Uterus (tissue), 4 donors: Measurements from ENCODE around the gene TNFSF12. TPM values are rescaled to one million over a fixed set of nuclear protein-coding genes. Genes with fewer than 3 reads are reported as not detected.

Experiments
- DNase-seq, 2 donors: peaks; one replicate each; pipeline ENCODE4 v3.0.0-alpha.2; 2019 to 2020
- H3K27ac ChIP-seq, 2 donors: fragments of 200-600 bp; sonication (generic); 1 replicate in 1 of 2; 2 replicates in 1 of 2; pipeline ENCODE4 v1.5.1; 2016 to 2018
- H3K27me3 ChIP-seq, 2 donors: fragments of 200-600 bp; sonication (generic); one replicate each; pipeline ENCODE4 v1.5.1; 2018 to 2019; ENCODE audit warnings: control low read depth in 1 of 2
- H3K36me3 ChIP-seq, 2 donors: fragments of 200-600 bp; sonication (generic); one replicate each; pipeline ENCODE4 v1.5.1; 2019; ENCODE audit warnings: control low read depth in 1 of 2
- H3K4me1 ChIP-seq, 2 donors: fragments of 200-600 bp; sonication (generic); one replicate each; pipeline ENCODE4 v1.5.1; 2018 to 2019; ENCODE audit warnings: control low read depth in 1 of 2
- H3K4me3 ChIP-seq, 2 donors: fragments of 200-600 bp; sonication (generic); 1 replicate in 1 of 2; 2 replicates in 1 of 2; pipeline ENCODE4 v1.5.1; 2018 to 2019; ENCODE audit warnings: mild to moderate bottlenecking in 1 of 2
- H3K9me3 ChIP-seq, 2 donors: fragments of 200-600 bp; sonication (generic); one replicate each; pipeline ENCODE4 v1.5.1; 2019; ENCODE audit warnings: control low read depth in 1 of 2
- CTCF ChIP-seq, 4 experiments: fragments of 200-600 bp in 2 of 4; fragments of 450-650 bp in 2 of 4; sonication (generic) in 2 of 4; IDR thresholded peaks; one replicate each; pipeline ENCODE4 v1.5.1; 2016 to 2019; ENCODE audit warnings: antibody characterized with exemption in 4 of 4, mild to moderate bottlenecking in 2 of 4, moderate library complexity in 1 of 4
- POLR2A ChIP-seq, 2 donors: fragments of 450-650 bp; IDR thresholded peaks; one replicate each; pipeline ENCODE4 v1.6.1; 2016; ENCODE audit warnings: antibody characterized with exemption in 2 of 2, mild to moderate bottlenecking in 1 of 2, moderate library complexity in 1 of 2
- intact Hi-C: fragments of 100-400 bp; cut with DNase I; formaldehyde crosslinking; loops from one replicate; pipeline ENCODE4 v1.15.1; 2023; ENCODE audit warnings: low total_unique reads
- total RNA-seq, 4 donors: library from RNA; depleted of rRNA in 3 of 4; stranded (reverse); fragments of >200 nt in 3 of 4; gene quantifications; one replicate each; pipeline versions ENCODE4 v1.1.0 to v1.2.4, GENCODE V29; 2014 to 2023
- donor health status: DM: yes; HTN: yes; CAD: no.

The TNFSF12 gene
- total RNA-seq, 4 donors from 2014 or later, result 15.3 to 63.1 (median 33.7) TPM

- Histone ChIP-seq H3K27ac (peak overlapping the region; percentile 77 to 90), H3K4me1 (peaks cover 0 to 6% of the 10 kb centered on the region in 2 donors), H3K36me3 (no peaks in the 10 kb centered on the region), H3K9me3 (no peaks in the 10 kb centered on the region), H3K27me3 (no peaks in the 10 kb centered on the region), H3K4me3 (peak overlapping the region; percentile 40 to 100)
- TF ChIP-seq CTCF (IDR thresholded peaks at IDR 0.05), result no peak
- TF ChIP-seq POLR2A (IDR thresholded peaks at IDR 0.05), result no peak
- DNase-seq, result no peak
- intact Hi-C loops, result no loop called here
Measured at GRCh38 chr17:7572338-7572587, 23.4 kb downstream of the TNFSF12 start.

GRCh38 chr17:7572588-7573323 is 23.9 kb downstream of the TNFSF12 start:
- no peaks in the 10 kb centered on the region for H3K9me3 ChIP-seq
- peaks cover 0 to 6% of the 10 kb centered on the region in 2 donors for H3K4me1 ChIP-seq
- H3K27ac ChIP-seq, result peak overlapping the region; percentile 98 to 99
- no peaks in the 10 kb centered on the region for H3K36me3 ChIP-seq
- peak overlapping the region; percentile 94 to 100 for H3K4me3 ChIP-seq
- intact Hi-C loops, result no loop called here
- peak; percentile 99 to 100 for DNase-seq
- H3K27me3 ChIP-seq, result no peaks in the 10 kb centered on the region
- TF ChIP-seq CTCF (IDR thresholded peaks at IDR 0.05), result peak in 2 of 4 experiments; percentile 5 to 29
- peak; percentile 95 to 98 for TF ChIP-seq POLR2A (IDR thresholded peaks at IDR 0.05)

- peaks cover 0 to 6% of the 10 kb centered on the region in 2 donors for H3K4me1 ChIP-seq
- H3K27ac ChIP-seq, result peak overlapping the region; percentile 98 to 99
- intact Hi-C loops, result no loop called here
- H3K9me3 ChIP-seq, result no peaks in the 10 kb centered on the region
- H3K27me3 ChIP-seq, result no peaks in the 10 kb centered on the region
- peak overlapping the region; percentile 94 to 100 for H3K4me3 ChIP-seq
- DNase-seq, result peak; percentile 89 to 92
- H3K36me3 ChIP-seq, result no peaks in the 10 kb centered on the region
- TF ChIP-seq POLR2A (IDR thresholded peaks at IDR 0.05), result peak; percentile 62 to 69
- TF ChIP-seq CTCF (IDR thresholded peaks at IDR 0.05), result no peak
Measured at GRCh38 chr17:7573324-7574080, 24.6 kb downstream of the TNFSF12 start.

GRCh38 chr17:7574176-7574953 is 25.5 kb downstream of the TNFSF12 start:
- Histone ChIP-seq H3K27me3 (no peaks in the 10 kb centered on the region), H3K27ac (peak overlapping the region; percentile 98 to 99), H3K9me3 (no peaks in the 10 kb centered on the region), H3K4me1 (peaks cover 0 to 6% of the 10 kb centered on the region in 2 donors), H3K4me3 (peak overlapping the region; percentile 94 to 100), H3K36me3 (no peaks in the 10 kb centered on the region)
- DNase-seq, result no peak
- TF ChIP-seq POLR2A (IDR thresholded peaks at IDR 0.05), result no peak
- TF ChIP-seq CTCF (IDR thresholded peaks at IDR 0.05), result no peak
- intact Hi-C loops, result no loop called here
